ENCODE measurements around the gene GRIK4.

Gene GRIK4

GRCh38 chr11:120789391-120789790 lies 277.8 kb downstream of the GRIK4 start:
- CTCF ChIA-PET: no interaction called here
- no peak for DNase-seq (ENCODE audit: low read depth, low spot score)
- TF ChIP-seq, protein P1, sequence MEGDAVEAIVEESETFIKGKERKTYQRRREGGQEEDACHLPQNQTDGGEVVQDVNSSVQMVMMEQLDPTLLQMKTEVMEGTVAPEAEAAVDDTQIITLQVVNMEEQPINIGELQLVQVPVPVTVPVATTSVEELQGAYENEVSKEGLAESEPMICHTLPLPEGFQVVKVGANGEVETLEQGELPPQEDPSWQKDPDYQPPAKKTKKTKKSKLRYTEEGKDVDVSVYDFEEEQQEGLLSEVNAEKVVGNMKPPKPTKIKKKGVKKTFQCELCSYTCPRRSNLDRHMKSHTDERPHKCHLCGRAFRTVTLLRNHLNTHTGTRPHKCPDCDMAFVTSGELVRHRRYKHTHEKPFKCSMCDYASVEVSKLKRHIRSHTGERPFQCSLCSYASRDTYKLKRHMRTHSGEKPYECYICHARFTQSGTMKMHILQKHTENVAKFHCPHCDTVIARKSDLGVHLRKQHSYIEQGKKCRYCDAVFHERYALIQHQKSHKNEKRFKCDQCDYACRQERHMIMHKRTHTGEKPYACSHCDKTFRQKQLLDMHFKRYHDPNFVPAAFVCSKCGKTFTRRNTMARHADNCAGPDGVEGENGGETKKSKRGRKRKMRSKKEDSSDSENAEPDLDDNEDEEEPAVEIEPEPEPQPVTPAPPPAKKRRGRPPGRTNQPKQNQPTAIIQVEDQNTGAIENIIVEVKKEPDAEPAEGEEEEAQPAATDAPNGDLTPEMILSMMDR (IDR thresholded peaks at IDR 0.05; ENCODE audit: insufficient read depth, low read length, missing control alignments): no peak
- no peak overlapping the region for H3K4me3 ChIP-seq (ENCODE audit: low read depth, low read length)
- POLR2A ChIA-PET: no interaction called here

GRCh38 chr11:120792306-120792705 lies 280.8 kb downstream of the GRIK4 start:
- no peak for DNase-seq (ENCODE audit: low read depth, low spot score)
- ChIA-PET CTCF (interaction anchor here (1.6 kb wide), 1 partner anchor 10 kb away, joined by 6 read pairs; no protein-coding TSS in a partner anchor), POLR2A (no interaction called here)
- TF ChIP-seq, protein P1 (IDR thresholded peaks at IDR 0.05; ENCODE audit: insufficient read depth, low read length, missing control alignments): no peak
- no peak overlapping the region for H3K4me3 ChIP-seq (ENCODE audit: low read depth, low read length)

GRCh38 chr11:120793150-120793549 lies 281.6 kb downstream of the GRIK4 start:
- H3K4me3 ChIP-seq (ENCODE audit: low read depth, low read length): no peak overlapping the region
- TF ChIP-seq, protein P1 (IDR thresholded peaks at IDR 0.05; ENCODE audit: insufficient read depth, low read length, missing control alignments): no peak
- POLR2A ChIA-PET: no interaction called here
- CTCF ChIA-PET: interaction anchor here (1.6 kb wide), 1 partner anchor 9 kb away, joined by 6 read pairs; no protein-coding TSS in a partner anchor
- no peak for DNase-seq (ENCODE audit: low read depth, low spot score)

- CTCF ChIA-PET: interaction anchor here (1.6 kb wide), 1 partner anchor 8 kb away, joined by 6 read pairs; no protein-coding TSS in a partner anchor
Observed at GRCh38 chr11:120793806-120794479, 282.4 kb downstream of the GRIK4 start.

GRCh38 chr11:120794748-120795147 lies 283.2 kb downstream of the GRIK4 start:
- no peak overlapping the region for H3K4me3 ChIP-seq (ENCODE audit: low read depth, low read length)
- ChIA-PET CTCF (no interaction called here), POLR2A (no interaction called here)
- TF ChIP-seq, protein P1 (IDR thresholded peaks at IDR 0.05; ENCODE audit: insufficient read depth, low read length, missing control alignments): no peak
- no peak for DNase-seq (ENCODE audit: low read depth, low spot score)

More at GRCh38 chr11:120793806-120794479, 282.4 kb downstream of the GRIK4 start:
- no peak overlapping the region for H3K4me3 ChIP-seq (ENCODE audit: low read depth, low read length)
- POLR2A ChIA-PET: no interaction called here
- no peak for DNase-seq (ENCODE audit: low read depth, low spot score)
- TF ChIP-seq, protein P1 (IDR thresholded peaks at IDR 0.05; ENCODE audit: insufficient read depth, low read length, missing control alignments): no peak

GRCh38 chr11:120795185-120795584 lies 283.6 kb downstream of the GRIK4 start:
- ChIA-PET POLR2A (no interaction called here), CTCF (no interaction called here)
- TF ChIP-seq, protein P1 (IDR thresholded peaks at IDR 0.05; ENCODE audit: insufficient read depth, low read length, missing control alignments): no peak
- DNase-seq (ENCODE audit: low read depth, low spot score): no peak
- H3K4me3 ChIP-seq (ENCODE audit: low read depth, low read length): no peak overlapping the region

Measured in AG04449 (cell line).